Calu3 (cell line): ENCODE results near the gene PRXL2A. TPM values are rescaled to one million over a fixed set of nuclear protein-coding genes. Genes with fewer than 3 reads are reported as not detected.
A peak's percentile ranks its signal among the peaks of the same experiment; 100 is the strongest.

ENCODE experiments used
- BruUV-seq: library from RNA; stranded (reverse); fragments of 400-500 nt; replicated peaks from 2 replicates; lab custom pipeline; 2021; lab: Mats Ljungman, UMichigan
- CTCF ChIA-PET: fragments of 300-600 bp; sonication (Branson Sonifier 250); formaldehyde crosslinking; loops from one replicate; lab custom pipeline; 2022; ENCODE audit warnings: antibody characterized with exemption; lab: Charles Lee
- DNase-seq: peaks from one replicate; pipeline ENCODE4 v3.0.0; 2022
- H3K27ac Mint-ChIP-seq: one replicate; pipeline ENCODE4 v1.8.0; 2022; ENCODE audit warnings: mixed read lengths; ENCODE audit not compliant: unreplicated experiment
- H3K27me3 Mint-ChIP-seq: one replicate; pipeline ENCODE4 v1.8.0; 2022; ENCODE audit warnings: mixed read lengths; ENCODE audit not compliant: unreplicated experiment
- H3K36me3 Mint-ChIP-seq: one replicate; pipeline ENCODE4 v1.8.0; 2022; ENCODE audit warnings: mild to moderate bottlenecking, moderate library complexity, mixed read lengths; ENCODE audit not compliant: insufficient read depth, unreplicated experiment
- H3K4me1 Mint-ChIP-seq: one replicate; pipeline ENCODE4 v1.8.0; 2022; ENCODE audit warnings: mild to moderate bottlenecking, low read depth, mixed read lengths; ENCODE audit not compliant: unreplicated experiment
- H3K4me3 Mint-ChIP-seq: one replicate; pipeline ENCODE4 v1.8.0; 2022; ENCODE audit warnings: mild to moderate bottlenecking, low read depth, moderate library complexity, mixed read lengths; ENCODE audit not compliant: unreplicated experiment
- H3K9me3 Mint-ChIP-seq: one replicate; pipeline ENCODE4 v1.8.0; 2022; ENCODE audit warnings: low read depth, mixed read lengths; ENCODE audit not compliant: unreplicated experiment
- intact Hi-C: fragments of 100-400 bp; cut with micrococcal nuclease; formaldehyde crosslinking; loops from one replicate; pipeline ENCODE4 v1.10.0; 2022; ENCODE audit not compliant: unreplicated experiment
- total RNA-seq: library from RNA; stranded (reverse); gene quantifications from 2 replicates; pipeline ENCODE4 v1.2.3, GENCODE V29; 2022
- TF ChIP-seq, protein P1 (sequence below): fragments of 200-600 bp; IDR thresholded peaks from one replicate; pipeline ENCODE4 v1.8.0; 2022; ENCODE audit warnings: antibody characterized with exemption; ENCODE audit not compliant: unreplicated experiment

The PRXL2A gene
- total RNA-seq, 1 experiment from 2014 or later: 67.2 TPM

DNA sequence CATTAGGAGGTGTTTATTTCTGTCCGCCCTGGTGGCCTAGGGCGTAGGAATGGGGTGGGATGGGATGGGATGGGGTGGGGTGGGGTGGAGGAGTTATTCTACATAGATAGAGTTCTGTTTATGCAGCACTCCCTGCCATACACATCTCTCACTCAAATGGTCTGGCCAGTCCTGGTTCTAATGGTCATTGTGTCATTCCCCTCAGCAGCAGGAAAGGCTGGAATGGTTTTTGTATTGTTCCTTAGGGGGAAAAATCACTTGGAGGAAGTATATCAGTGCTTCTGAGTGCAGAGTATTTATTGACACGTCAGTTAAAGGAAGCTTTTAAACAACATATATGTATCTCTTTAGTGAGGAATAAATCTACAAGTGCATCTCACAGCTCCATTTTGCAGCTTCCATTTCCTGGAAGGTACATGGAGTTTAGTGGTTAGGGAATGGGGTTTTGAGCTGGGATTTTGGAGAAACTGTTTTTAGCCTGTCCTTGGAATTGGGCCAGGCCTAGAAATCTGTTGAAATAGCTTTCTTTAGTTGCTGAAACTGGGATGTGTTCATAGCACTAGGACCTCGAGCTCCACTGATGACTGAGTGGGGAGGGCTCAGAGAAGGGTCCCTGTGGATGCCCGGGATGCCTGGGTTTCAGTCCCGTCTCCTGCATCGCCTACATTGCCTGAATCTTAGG lies 54.1 kb downstream of the PRXL2A start:
- Mint-ChIP-seq H3K9me3 (no peaks in the 10 kb centered on the region), H3K4me3 (no peak overlapping the region), H3K27me3 (no peaks in the 10 kb centered on the region), H3K27ac (peak overlapping the region; percentile 94), H3K4me1 (peaks cover 99% of the 10 kb centered on the region), H3K36me3 (peaks cover 50% of the 10 kb centered on the region)
- CTCF ChIA-PET: interaction anchor here (0.7 to 10.0 kb wide), 3 partner anchors 41 to 948 kb away, joined by 3 to 122 read pairs (median 3); no protein-coding TSS in a partner anchor
- no peak for DNase-seq
- intact Hi-C loops: no loop called here
- TF ChIP-seq, protein P1, sequence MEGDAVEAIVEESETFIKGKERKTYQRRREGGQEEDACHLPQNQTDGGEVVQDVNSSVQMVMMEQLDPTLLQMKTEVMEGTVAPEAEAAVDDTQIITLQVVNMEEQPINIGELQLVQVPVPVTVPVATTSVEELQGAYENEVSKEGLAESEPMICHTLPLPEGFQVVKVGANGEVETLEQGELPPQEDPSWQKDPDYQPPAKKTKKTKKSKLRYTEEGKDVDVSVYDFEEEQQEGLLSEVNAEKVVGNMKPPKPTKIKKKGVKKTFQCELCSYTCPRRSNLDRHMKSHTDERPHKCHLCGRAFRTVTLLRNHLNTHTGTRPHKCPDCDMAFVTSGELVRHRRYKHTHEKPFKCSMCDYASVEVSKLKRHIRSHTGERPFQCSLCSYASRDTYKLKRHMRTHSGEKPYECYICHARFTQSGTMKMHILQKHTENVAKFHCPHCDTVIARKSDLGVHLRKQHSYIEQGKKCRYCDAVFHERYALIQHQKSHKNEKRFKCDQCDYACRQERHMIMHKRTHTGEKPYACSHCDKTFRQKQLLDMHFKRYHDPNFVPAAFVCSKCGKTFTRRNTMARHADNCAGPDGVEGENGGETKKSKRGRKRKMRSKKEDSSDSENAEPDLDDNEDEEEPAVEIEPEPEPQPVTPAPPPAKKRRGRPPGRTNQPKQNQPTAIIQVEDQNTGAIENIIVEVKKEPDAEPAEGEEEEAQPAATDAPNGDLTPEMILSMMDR: no peak
- BruUV-seq: no TSS peak

DNA sequence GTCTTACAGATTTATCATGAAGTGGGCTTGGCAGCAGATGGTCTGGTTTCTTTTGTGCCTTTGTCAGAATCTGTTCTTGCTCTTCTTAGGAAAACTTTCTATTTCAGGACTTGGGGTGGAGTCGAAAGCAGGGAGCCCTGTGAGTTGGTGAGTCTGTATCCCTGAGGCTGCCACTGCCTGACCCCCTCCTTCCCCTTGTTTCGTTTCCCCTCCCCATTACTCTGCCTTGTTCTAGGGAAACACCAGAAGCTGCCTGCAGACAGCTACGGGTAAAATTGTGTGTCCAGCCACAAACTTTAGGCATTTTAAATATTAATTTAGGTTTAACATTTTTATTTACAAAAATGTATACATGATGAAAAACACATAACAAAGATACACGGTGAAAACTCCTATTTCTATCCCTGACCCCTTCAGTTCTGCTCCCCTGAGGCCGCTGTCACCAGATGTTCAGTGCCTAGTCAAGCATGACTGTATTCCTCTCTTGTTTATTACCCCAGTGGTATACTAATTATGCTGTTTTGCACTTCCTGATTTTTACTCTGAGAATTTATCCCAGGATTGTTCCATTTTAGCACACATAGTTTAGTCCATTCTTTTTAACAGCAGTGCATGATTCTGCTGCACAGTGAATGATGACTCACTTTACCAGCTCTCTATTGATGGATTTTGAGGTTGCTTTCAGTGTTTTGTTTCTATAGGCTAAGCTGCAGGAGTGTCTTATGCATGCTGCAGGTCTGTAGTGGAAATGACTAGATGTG lies 54.8 kb downstream of the PRXL2A start:
- peaks cover 47% of the 10 kb centered on the region for H3K36me3 Mint-ChIP-seq
- no peaks in the 10 kb centered on the region for H3K9me3 Mint-ChIP-seq
- TF ChIP-seq, protein P1: no peak
- H3K27me3 Mint-ChIP-seq: no peaks in the 10 kb centered on the region
- no peak overlapping the region for H3K4me3 Mint-ChIP-seq
- intact Hi-C loops: no loop called here
- CTCF ChIA-PET: interaction anchor here (0.9 to 10.0 kb wide), 2 partner anchors 41 to 44 kb away, joined by 3 to 122 read pairs; no protein-coding TSS in a partner anchor
- no TSS peak for BruUV-seq
- peaks cover 96% of the 10 kb centered on the region for H3K4me1 Mint-ChIP-seq
- DNase-seq: no peak
- H3K27ac Mint-ChIP-seq: peak overlapping the region; percentile 94

DNA sequence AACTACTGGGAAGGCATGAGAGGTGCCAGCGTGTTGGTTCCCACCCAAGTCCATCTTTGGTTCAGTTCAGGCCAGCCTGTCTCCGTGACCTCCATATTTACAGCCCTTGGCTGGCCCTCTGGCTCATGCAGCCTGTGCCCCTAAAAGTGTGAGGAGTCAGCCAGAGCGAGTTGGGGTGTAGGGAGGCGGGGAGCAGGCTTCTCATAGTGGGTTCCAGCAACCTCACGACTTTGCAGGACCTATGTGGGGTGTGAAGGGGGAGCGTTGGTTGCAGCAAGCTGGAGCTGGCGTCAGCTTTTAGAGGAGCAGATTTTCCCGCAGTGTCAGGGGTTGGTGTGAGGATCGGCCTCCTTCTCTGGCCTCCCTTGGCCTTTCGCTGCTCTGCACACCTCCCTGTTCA lies 55.5 kb downstream of the PRXL2A start:
- H3K9me3 Mint-ChIP-seq: no peaks in the 10 kb centered on the region
- no peak overlapping the region for H3K4me3 Mint-ChIP-seq
- H3K27me3 Mint-ChIP-seq: no peaks in the 10 kb centered on the region
- TF ChIP-seq, protein P1: no peak
- H3K36me3 Mint-ChIP-seq: peaks cover 46% of the 10 kb centered on the region
- CTCF ChIA-PET: interaction anchor here (0.7 to 2.2 kb wide), 4 partner anchors 11 to 42 kb away, joined by 3 to 9 read pairs (median 4); no protein-coding TSS in a partner anchor
- H3K4me1 Mint-ChIP-seq: peaks cover 96% of the 10 kb centered on the region
- DNase-seq: no peak
- no peak overlapping the region for H3K27ac Mint-ChIP-seq
- intact Hi-C loops: no loop called here
- no TSS peak for BruUV-seq

DNA sequence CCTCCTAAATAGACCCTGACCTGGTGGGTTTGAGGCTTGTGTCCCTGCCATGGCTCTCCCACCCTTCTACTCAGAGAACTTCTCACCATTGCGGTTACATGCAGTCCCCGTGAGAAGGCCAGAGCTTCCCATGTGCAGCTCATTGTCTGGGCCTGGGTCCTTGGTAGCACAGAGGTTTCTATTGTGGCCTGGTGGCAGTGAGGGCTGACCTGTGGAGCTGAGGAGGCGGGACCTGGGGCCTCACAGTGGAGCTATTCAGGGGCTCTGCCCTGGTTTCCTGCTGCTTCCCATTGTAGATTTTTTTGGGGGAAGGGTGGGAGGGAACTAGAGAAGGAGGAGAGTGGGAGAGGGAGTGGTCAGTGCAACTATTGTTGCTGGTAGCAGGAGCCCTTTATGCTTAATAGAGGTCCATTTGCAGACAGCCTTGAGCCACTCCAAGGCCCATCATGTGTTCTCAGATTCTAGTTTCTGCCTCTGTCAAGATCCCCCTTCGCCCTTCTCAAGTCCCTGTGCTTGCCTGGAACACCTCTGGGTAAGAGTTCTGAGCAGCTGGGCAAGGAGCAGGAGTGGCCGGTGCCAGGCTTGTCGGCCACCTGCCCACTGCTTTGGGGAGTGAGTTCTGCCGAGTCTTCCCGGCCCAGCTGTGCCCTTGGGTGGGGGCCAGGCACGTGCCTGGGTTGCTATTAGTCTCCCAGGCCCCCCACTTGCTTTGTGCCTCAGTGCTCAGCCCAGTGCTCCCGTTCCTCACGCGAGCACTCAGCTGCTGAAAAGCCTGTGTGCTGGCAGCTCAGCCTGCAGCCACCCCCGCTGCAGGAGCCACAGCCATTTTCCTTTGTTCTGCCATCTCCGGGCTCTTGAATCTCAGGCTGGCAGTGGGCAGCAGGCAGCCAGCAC lies 56.5 kb downstream of the PRXL2A start:
- TF ChIP-seq, protein P1: no peak
- peak; percentile 56 for DNase-seq
- BruUV-seq: no TSS peak
- CTCF ChIA-PET: interaction anchor here (0.6 to 2.2 kb wide), 8 partner anchors 10 to 195 kb away, joined by 3 to 9 read pairs (median 4); no protein-coding TSS in a partner anchor
- H3K36me3 Mint-ChIP-seq: peaks cover 54% of the 10 kb centered on the region
- intact Hi-C loops: no loop called here
- H3K4me1 Mint-ChIP-seq: peaks cover 96% of the 10 kb centered on the region
- no peak overlapping the region for H3K4me3 Mint-ChIP-seq
- H3K27ac Mint-ChIP-seq: peak overlapping the region; percentile 19
- no peaks in the 10 kb centered on the region for H3K9me3 Mint-ChIP-seq
- no peaks in the 10 kb centered on the region for H3K27me3 Mint-ChIP-seq
